IgD-negative memory B cell (primary cell): ENCODE data around the gene TOPAZ1. TPM values are rescaled to one million over a fixed set of nuclear protein-coding genes. Genes with fewer than 3 reads are reported as not detected.
A peak's percentile ranks its signal among the peaks of the same experiment; 100 is the strongest.

ENCODE experiments used
- H3K27ac Mint-ChIP-seq, 3 donors: one replicate each; pipeline ENCODE4 v1.8.0; 2020 to 2022; ENCODE audit warnings: mild to moderate bottlenecking in 3 of 3, mixed read lengths in 3 of 3, moderate library complexity in 1 of 3
- H3K27me3 Mint-ChIP-seq: one replicate; pipeline ENCODE4 v1.8.0; 2021; ENCODE audit warnings: mixed read lengths
- H3K36me3 Mint-ChIP-seq: one replicate; pipeline ENCODE4 v1.8.0; 2020; ENCODE audit warnings: mild to moderate bottlenecking, mixed read lengths
- H3K4me1 Mint-ChIP-seq, 3 donors: one replicate each; pipeline ENCODE4 v1.8.0; 2020 to 2022; ENCODE audit warnings: mixed read lengths in 3 of 3, mild to moderate bottlenecking in 1 of 3
- H3K4me3 Mint-ChIP-seq, 4 donors: one replicate each; pipeline ENCODE4 v1.8.0; 2020 to 2022; ENCODE audit warnings: mild to moderate bottlenecking in 4 of 4, mixed read lengths in 4 of 4, moderate library complexity in 3 of 4
- H3K9me3 Mint-ChIP-seq, 3 donors: one replicate each; pipeline ENCODE4 v1.8.0; 2020 to 2021; ENCODE audit warnings: mixed read lengths in 3 of 3, mild to moderate bottlenecking in 1 of 3
- polyA plus RNA-seq: library from polyadenylated mRNA; unstranded; fragments of 300-500 nt; fragmentation: Illumina TruSeq; gene quantifications from one replicate; pipeline ENCODE4 v1.2.3, GENCODE V29; 2021

TOPAZ1 gene
- polyA plus RNA-seq, 1 donor from 2014 or later = not detected

DNA sequence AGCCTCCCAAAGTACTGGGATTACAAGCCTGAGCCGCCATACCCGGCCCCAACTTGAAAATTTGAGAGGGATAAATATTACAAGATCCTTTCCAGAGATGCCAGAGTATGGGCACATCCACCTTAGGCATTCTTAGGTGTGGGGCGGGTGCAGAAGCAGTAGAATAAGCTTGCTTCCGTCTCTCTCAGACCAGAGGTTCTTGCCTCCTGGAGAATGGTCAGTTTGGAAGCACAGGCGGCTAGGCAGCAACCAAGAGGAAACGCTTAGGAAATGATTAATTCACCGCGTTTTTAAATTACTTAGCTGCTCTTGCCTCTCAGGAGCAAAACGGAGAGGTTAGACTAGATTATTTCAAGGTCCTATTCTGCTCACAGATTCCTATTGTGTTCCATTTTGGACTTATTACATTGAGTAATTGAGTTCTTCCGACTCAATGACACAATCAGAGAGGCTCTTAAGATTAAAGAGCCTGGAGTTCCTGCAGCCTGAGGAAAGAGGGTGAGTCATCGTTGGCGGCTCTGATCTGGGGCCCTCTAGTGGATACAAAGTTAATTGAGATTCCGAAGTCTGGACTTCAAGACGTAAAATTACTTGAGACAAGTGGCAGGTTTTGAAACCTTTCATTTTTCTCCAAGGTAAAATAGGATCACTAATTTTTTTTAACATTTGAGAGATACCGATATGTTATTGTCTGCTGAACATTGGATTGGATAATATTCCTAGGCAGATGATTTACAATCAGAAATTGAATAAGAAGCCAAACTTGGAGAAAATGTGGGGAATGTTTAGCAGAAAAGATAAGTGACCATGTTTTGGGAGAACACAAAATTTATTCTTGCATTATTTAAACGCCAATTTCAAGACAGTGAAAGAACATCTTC, 5.8 kb upstream of the TOPAZ1 start:
- Mint-ChIP-seq H3K4me3 (peak overlapping the region in 1 of 4 donors; percentile 43), H3K36me3 (no peaks in the 10 kb centered on the region), H3K4me1 (peaks cover 0 to 3% (median 3%) of the 10 kb centered on the region in 3 donors), H3K9me3 (no peaks in the 10 kb centered on the region), H3K27me3 (peaks cover 4% of the 10 kb centered on the region), H3K27ac (peak overlapping the region in 1 of 3 donors; percentile 81)

DNA sequence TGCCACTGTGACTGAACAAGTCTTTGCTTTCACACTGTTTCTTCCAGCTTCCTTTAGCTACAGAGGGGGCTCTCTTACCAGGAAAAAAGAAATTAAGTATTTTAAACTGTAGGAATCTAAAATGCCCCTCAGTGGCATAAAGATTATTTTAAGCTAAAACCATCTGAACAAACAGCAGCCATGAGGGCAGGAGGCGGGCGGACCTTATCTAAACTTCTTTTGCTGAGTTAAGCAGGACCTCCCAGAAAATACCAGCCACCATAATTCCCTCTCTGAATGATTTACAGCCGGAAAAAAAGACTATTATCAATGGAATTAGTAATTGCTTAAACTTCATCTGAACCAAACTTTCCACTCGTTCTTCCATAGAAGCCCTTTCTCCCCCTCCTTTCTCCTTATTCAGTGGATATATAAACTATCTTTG, 5.2 kb upstream of the TOPAZ1 start:
- H3K9me3 Mint-ChIP-seq = no peaks in the 10 kb centered on the region
- no peak overlapping the region for H3K27ac Mint-ChIP-seq
- peaks cover 4% of the 10 kb centered on the region for H3K27me3 Mint-ChIP-seq
- no peaks in the 10 kb centered on the region for H3K36me3 Mint-ChIP-seq
- peaks cover 0 to 3% (median 3%) of the 10 kb centered on the region in 3 donors for H3K4me1 Mint-ChIP-seq
- H3K4me3 Mint-ChIP-seq = no peak overlapping the region

DNA sequence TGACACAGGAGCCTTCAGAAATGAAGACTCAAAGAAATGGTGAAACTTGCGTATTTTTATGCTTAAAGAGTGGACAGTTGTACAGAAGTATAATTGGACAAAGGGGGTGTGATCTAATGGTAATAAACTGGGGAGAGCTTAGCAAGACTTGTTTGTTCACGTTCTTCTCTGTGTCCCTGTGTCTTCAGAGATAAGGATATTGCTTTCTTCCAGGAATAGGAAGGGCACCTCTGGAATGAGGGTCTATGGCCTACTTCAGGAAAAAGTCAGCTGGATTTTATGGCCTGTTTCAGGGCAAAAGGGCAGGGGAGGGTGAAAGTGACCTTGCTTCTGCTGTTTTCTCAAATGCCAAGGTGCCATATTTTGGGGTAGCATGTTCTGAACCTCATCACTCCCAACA, 4.5 kb upstream of the TOPAZ1 start:
- H3K36me3 Mint-ChIP-seq = no peaks in the 10 kb centered on the region
- no peaks in the 10 kb centered on the region for H3K9me3 Mint-ChIP-seq
- peaks cover 4% of the 10 kb centered on the region for H3K27me3 Mint-ChIP-seq
- no peak overlapping the region for H3K4me3 Mint-ChIP-seq
- H3K4me1 Mint-ChIP-seq = peaks cover 0 to 3% (median 3%) of the 10 kb centered on the region in 3 donors
- H3K27ac Mint-ChIP-seq = no peak overlapping the region

DNA sequence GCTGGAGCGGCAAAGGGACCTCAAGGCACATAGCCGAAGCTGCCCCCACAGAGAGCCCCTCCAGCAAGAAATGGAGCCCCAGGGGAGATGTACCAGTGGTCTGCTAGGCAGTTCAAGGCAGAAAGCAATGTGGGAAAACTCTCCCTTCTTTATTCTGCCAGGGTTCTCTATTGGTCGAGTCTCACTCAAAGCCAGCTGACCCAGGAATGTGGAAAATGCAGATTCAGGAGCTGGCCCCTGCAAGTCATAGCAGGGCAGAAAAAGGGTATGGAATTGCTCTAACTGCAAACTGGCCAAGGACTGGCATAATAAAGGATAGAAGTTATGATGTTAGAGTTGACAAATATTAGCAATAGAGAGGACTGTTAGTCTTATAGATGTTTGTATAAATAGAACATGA, 4.0 kb upstream of the TOPAZ1 start:
- Mint-ChIP-seq H3K4me1 (peaks cover 0 to 3% (median 3%) of the 10 kb centered on the region in 3 donors), H3K36me3 (no peaks in the 10 kb centered on the region), H3K27me3 (peaks cover 4% of the 10 kb centered on the region), H3K4me3 (no peak overlapping the region), H3K9me3 (no peaks in the 10 kb centered on the region), H3K27ac (no peak overlapping the region)

DNA sequence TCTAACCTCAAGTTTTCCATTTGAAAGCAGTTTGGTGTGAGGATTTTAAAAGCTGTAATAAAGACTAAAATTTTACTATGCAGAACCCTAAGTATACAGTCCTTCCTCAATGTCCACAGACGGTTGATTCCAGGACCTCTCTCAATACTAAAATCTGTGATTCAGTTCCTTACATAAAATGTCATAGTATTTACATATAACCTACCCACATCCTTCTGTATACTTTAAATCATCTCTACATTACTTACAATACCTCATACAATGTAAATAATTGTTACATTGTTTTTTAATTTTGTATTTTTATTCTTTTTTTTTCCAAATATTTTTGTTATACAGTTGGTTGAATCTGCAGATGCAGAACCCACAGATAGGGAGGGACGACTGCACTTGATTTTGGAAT, 2.8 kb upstream of the TOPAZ1 start:
- Mint-ChIP-seq H3K27ac (no peak overlapping the region), H3K4me1 (peaks cover 0 to 3% (median 3%) of the 10 kb centered on the region in 3 donors), H3K36me3 (no peaks in the 10 kb centered on the region), H3K4me3 (no peak overlapping the region), H3K9me3 (peaks cover 0 to 1% (median 0%) of the 10 kb centered on the region in 3 donors), H3K27me3 (peaks cover 7% of the 10 kb centered on the region)

DNA sequence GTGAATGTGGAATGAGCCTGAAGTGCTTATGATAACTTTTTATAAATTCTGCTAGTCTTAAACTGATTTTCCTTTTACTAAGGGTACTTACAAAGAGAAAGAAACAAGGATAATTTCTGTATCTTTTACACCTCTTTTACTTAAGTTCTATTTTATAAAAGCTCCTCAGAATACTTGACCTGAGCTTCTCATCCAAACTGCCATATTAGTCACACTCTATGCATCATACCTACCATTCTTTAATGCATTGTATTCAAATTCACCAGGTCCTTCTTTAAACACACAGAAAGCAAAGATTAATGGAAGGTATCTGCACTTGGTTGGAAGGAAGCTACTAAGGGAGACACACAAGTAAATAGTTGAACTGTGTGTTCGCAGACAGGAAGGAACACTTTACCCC, 1.6 kb upstream of the TOPAZ1 start:
- peaks cover 7% of the 10 kb centered on the region for H3K27me3 Mint-ChIP-seq
- H3K4me3 Mint-ChIP-seq = peak overlapping the region in 1 of 4 donors; percentile 26
- H3K4me1 Mint-ChIP-seq = peaks cover 0 to 3% (median 3%) of the 10 kb centered on the region in 3 donors
- peaks cover 0 to 1% (median 0%) of the 10 kb centered on the region in 3 donors for H3K9me3 Mint-ChIP-seq
- H3K36me3 Mint-ChIP-seq = no peaks in the 10 kb centered on the region
- no peak overlapping the region for H3K27ac Mint-ChIP-seq

DNA sequence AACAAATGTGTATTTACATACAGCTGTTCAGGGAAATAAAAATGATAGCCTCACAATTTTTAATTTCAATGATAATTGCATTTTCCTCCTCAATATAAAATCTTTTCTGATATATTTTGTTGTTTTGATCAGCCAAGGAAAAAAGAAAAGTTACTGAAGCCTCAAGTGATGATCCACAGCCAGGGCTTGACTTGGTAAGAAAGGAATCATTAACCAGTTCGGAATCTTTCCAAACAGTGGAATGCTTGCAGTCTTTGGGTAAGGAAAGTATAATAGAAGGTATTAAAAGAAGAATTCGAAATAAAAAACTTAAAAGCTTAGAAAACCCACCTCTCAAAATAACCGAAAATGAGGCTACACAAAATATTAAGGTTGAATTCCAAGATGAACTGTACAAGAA, 1.0 kb downstream of the TOPAZ1 start:
- Mint-ChIP-seq H3K4me1 (no peaks in the 10 kb centered on the region), H3K36me3 (no peaks in the 10 kb centered on the region), H3K27ac (no peak overlapping the region), H3K27me3 (peaks cover 3% of the 10 kb centered on the region), H3K4me3 (no peak overlapping the region), H3K9me3 (peaks cover under 1 to 5% (median 1%) of the 10 kb centered on the region in 3 donors)

DNA sequence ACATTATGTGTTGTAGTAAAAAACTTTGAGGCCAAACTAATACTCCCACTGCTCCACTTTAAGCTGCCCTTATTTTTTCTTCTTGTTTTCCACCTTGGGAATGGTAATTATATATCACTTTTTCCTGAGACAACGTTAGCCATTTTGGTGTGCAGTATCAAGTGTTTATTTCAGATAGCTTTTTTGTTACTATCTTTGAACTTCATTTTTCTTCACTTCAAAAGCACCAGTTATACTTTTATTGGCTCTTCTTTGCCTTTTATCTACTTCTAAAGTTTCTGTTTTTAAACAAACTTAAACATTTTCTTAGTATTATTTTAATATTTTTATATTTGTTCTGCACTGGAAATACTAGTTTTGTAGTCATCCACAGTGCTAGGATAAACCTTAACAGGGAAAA, 6.5 kb downstream of the TOPAZ1 start:
- Mint-ChIP-seq H3K4me3 (no peak overlapping the region), H3K4me1 (no peaks in the 10 kb centered on the region), H3K9me3 (peaks cover 4 to 15% (median 4%) of the 10 kb centered on the region in 3 donors), H3K27ac (no peak overlapping the region), H3K27me3 (peaks cover 6% of the 10 kb centered on the region), H3K36me3 (no peaks in the 10 kb centered on the region)

DNA sequence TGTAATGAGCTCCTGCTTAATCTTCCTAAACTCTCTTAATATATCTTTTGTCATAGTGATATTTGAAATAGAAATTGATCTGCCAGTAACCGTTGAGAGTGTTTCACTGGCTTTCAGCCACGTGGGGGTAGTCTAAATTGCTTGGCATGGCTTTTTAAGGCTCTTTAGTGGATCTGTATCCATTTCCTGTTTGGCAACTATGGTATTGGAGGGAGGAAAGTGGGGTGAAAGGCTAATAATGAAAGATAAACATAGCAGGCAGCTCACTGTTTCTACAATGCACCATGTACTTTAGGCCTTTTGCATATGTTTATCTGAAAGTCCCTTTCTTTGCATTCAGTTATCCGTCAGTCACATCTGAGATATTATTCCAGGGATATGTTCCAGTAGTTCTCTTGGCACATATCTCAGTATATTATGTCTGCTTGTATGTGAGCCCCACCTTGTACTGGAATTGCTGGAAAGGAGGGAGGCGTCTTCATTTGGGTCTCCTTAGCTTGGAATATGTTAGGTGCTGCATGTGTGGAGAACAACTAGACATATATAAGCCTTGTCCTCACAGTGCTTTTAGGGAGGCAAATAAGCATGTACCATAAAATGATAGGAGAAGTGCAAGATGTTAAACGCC, 10.8 kb downstream of the TOPAZ1 start:
- H3K9me3 Mint-ChIP-seq = peaks cover 2 to 13% (median 4%) of the 10 kb centered on the region in 3 donors
- H3K4me1 Mint-ChIP-seq = no peaks in the 10 kb centered on the region
- no peak overlapping the region for H3K4me3 Mint-ChIP-seq
- H3K27ac Mint-ChIP-seq = no peak overlapping the region
- H3K27me3 Mint-ChIP-seq = peaks cover 4% of the 10 kb centered on the region
- no peaks in the 10 kb centered on the region for H3K36me3 Mint-ChIP-seq

DNA sequence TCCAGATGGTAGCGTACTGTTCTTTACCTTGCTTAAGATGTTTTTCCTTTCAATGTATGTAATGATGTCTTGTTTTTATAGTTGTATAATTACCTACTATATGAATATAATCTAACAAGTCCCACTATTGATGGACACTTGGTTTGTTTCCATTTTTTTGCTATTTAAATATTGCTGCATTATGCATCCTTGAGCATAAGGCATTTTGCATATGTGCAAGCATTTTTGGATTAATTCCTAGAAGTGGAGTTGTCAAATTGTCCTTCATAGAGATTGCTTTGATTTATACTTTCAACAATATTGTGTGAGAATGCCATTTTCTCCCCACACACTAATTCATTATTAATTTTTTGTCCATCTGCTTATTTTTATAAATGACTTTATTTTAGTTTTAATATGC, 17.7 kb downstream of the TOPAZ1 start:
- H3K27ac Mint-ChIP-seq = no peak overlapping the region
- no peaks in the 10 kb centered on the region for H3K36me3 Mint-ChIP-seq
- no peak overlapping the region for H3K4me3 Mint-ChIP-seq
- peaks cover 0 to 2% (median 0%) of the 10 kb centered on the region in 3 donors for H3K9me3 Mint-ChIP-seq
- no peaks in the 10 kb centered on the region for H3K4me1 Mint-ChIP-seq
- peaks cover 2% of the 10 kb centered on the region for H3K27me3 Mint-ChIP-seq

DNA sequence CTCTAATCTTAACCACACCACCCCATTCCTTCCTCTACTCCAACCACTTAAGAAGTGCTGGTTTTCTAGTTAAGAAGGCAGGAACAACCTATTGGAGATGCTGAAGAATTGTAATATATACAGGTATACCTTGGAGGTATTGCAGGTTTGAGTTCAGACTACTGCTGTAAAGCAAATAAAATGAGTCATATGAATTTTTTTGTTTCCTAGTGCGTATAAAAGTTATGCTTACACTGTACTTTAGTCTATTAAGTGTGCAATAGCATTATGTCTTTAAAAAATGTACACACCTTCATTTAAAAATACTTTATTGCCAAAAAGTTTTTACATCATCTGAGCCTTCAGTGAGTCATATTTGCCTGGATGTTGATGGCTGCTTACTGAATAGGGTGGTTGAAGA, 22.5 kb downstream of the TOPAZ1 start:
- Mint-ChIP-seq H3K27ac (no peak overlapping the region), H3K4me3 (no peak overlapping the region), H3K9me3 (peaks cover 0 to 2% (median 0%) of the 10 kb centered on the region in 3 donors), H3K36me3 (no peaks in the 10 kb centered on the region), H3K27me3 (peaks cover 2% of the 10 kb centered on the region), H3K4me1 (no peaks in the 10 kb centered on the region)

DNA sequence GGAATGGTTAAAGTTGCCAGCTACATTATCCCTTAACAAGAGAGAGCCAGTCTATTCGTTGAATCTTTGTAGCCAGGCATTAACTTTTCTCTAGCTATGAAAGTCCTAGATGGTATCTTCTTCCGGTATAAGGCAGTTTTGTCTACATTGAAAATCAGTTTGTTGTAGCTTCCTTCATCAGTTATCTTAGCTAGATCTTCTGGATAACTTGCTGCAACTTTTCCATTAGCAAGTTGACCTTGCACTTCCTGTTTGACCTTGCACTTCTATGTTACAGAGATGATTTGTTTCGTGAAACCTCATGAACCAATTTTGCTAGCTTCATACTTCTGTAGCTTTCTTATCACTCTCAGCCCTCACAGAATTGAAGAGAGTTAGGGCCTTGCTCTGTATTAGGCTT, 24.1 kb downstream of the TOPAZ1 start:
- Mint-ChIP-seq H3K4me1 (no peaks in the 10 kb centered on the region), H3K36me3 (no peaks in the 10 kb centered on the region), H3K27ac (no peak overlapping the region), H3K9me3 (peaks cover 0 to 2% (median 0%) of the 10 kb centered on the region in 3 donors), H3K27me3 (peaks cover 4% of the 10 kb centered on the region), H3K4me3 (no peak overlapping the region)

DNA sequence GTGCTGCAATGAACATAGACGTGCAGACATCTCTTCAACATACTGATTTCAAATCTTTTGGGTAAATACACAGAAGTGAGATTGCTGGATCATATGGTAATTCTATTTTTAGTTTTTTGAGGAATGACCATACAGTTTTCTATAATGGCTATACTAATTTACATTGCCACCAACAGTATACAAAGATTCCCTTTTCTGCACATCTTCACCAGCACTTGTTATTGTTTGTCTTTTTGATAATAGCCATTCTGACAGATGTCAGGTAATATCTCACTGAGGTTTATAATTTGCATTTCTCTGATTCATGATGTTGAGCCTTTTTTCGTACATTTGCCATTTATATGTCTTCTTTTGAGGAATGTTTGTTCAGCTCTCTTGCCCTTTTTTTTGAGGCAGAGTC, 30.5 kb downstream of the TOPAZ1 start:
- Mint-ChIP-seq H3K27ac (no peak overlapping the region), H3K9me3 (peaks cover 0 to 7% (median 4%) of the 10 kb centered on the region in 3 donors), H3K36me3 (peaks cover 3% of the 10 kb centered on the region), H3K27me3 (peaks cover 5% of the 10 kb centered on the region), H3K4me3 (no peak overlapping the region), H3K4me1 (no peaks in the 10 kb centered on the region)

DNA sequence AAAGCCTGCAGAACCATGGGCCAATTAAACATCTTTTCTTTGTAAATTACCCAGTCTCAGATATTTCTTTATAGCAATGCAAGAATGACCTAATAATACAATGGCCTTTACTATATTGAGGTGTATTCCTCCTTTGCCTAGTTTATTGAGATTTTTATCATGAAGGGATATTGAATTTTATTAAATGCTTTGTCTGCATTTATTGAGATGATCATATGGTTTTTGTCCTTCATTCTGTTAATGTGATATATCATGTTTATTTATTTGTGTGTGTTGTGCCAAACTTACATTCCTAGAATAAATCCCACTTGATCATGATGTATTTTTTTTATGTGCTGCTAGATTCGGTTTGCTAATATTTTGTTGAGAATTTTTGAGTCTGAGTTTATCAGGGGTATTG, 36.2 kb downstream of the TOPAZ1 start:
- H3K27me3 Mint-ChIP-seq = peaks cover 15% of the 10 kb centered on the region
- H3K27ac Mint-ChIP-seq = no peak overlapping the region
- peaks cover 3% of the 10 kb centered on the region for H3K36me3 Mint-ChIP-seq
- peaks cover 0 to 1% (median 0%) of the 10 kb centered on the region in 3 donors for H3K4me1 Mint-ChIP-seq
- H3K9me3 Mint-ChIP-seq = peaks cover 0 to 4% (median 2%) of the 10 kb centered on the region in 3 donors
- no peak overlapping the region for H3K4me3 Mint-ChIP-seq

DNA sequence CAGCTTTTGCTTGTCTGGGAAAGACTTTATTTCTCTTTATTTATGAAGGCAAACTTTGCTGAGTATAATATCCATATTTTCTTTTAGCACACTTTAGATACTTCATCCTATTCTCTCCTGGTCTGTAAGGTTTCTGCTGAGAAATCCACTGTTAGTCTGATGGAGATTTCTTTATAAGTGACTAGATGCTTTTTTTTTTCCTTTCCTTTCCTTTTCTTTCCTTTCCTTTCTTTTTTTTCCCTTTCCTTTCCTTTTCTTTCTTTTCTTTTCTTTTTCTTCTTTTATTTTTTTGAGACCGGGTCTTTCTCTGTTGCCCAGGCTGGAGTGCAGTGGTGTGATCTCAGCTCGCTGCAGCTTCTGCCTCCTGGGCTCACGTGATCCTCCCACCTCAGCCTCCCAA, 38.4 kb downstream of the TOPAZ1 start:
- peaks cover 0 to 1% (median 0%) of the 10 kb centered on the region in 3 donors for H3K4me1 Mint-ChIP-seq
- H3K27me3 Mint-ChIP-seq = peaks cover 14% of the 10 kb centered on the region
- no peaks in the 10 kb centered on the region for H3K36me3 Mint-ChIP-seq
- peak overlapping the region in 1 of 4 donors; percentile 1 for H3K4me3 Mint-ChIP-seq
- no peak overlapping the region for H3K27ac Mint-ChIP-seq
- H3K9me3 Mint-ChIP-seq = peaks cover 0 to 4% (median 2%) of the 10 kb centered on the region in 3 donors
